ENCODE data around the gene KRTAP3-2. TPM values are rescaled to one million over a fixed set of nuclear protein-coding genes. Genes with fewer than 3 reads are reported as not detected.
"Not testable (repeated sequence)": the region's sequence is repeated elsewhere in the genome, so short reads cannot be mapped to it uniquely, and the experiment has no call there.

Gene KRTAP3-2
- total RNA-seq (2014; rRNA removed; shearing (Covaris generic)), result not detected in 2 replicates
- not detected in 2 replicates for total RNA-seq (2022)
- not detected for Bru-seq, nascent RNA
- BruChase-seq, experiment 1, labeled RNA remaining after a 6-hour chase, result not detected
- BruChase-seq, experiment 2, labeled RNA remaining after a 2-hour chase, result not detected
- long read RNA-seq, result 0 reads

DNA sequence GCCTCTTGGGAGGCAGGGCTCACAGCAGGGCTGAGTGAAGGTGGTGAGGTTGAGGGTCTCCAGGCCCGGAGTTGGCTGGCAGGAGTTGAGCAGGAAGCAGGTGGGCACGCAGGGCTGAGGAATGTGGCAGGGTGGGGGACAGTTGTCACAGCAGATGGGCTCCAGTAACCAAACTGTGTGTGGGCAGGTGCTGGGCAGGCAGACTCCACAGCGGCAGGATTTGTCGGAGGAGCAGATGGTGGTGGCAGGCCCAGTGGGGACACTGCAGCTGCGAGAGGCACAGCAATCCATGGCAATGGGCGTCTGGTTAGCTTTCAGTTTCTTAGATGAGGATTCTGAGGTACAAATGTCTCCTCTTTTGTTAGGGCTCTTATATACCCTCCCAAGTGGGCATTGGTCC, at the start of gene KRTAP3-2:
Gene KRTAP3-2 (minus strand): TSS at position 344 of the 400 bp plus-strand sequence. CDS start 53 bp downstream, at position 291.
- BruUV-seq (replicated peaks), result not testable (repeated sequence)

DNA sequence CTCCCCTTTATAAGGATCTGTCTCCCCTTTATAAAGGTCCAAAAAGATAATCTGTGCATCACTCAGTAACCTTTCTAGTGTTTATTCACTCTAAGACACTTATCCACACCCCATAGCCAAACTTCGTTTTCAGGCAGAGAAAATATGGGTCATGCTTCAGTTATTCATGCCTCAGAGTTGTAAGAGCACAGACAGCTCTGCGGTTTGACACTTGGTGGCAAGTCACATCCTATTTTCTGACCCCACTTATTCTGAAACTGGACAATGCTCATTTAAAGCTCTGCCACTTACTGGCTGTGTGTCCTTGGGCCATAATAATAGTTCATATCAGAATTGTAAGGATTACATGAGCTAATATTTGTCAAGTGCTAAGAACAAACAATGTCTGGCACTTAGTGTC, 49.4 kb upstream of the KRTAP3-2 start:
- DNase-seq (ENCODE audit: low spot score), result no peak
- H2AFZ ChIP-seq (ENCODE audit: low read length), result no peak overlapping the region
- no peaks in the 10 kb centered on the region for H3K79me2 ChIP-seq (ENCODE audit: insufficient read depth, low read depth, low read length)
- no peaks in the 10 kb centered on the region for H3K9me3 ChIP-seq (ENCODE audit: low read length)
- H4K20me1 ChIP-seq (ENCODE audit: insufficient read depth, low read length), result no peaks in the 10 kb centered on the region
- intact Hi-C loops (cut with micrococcal nuclease; ENCODE audit: unreplicated experiment), result no loop called here
- no peak overlapping the region for H3K27ac ChIP-seq (ENCODE audit: low read depth, low read length, poor library complexity, severe bottlenecking)
- CTCF ChIA-PET (ENCODE audit: unreplicated experiment), result no interaction called here
- H3K4me3 ChIP-seq (ENCODE audit: low read depth, low read length, poor library complexity, severe bottlenecking), result no peak overlapping the region
- H3K4me1 ChIP-seq (ENCODE audit: insufficient read depth, low read length, poor library complexity, severe bottlenecking), result no peaks in the 10 kb centered on the region
- POLR2A ChIA-PET, result no interaction called here
- no TSS peak for BruUV-seq (replicated peaks)
- TF ChIP-seq, protein P1, sequence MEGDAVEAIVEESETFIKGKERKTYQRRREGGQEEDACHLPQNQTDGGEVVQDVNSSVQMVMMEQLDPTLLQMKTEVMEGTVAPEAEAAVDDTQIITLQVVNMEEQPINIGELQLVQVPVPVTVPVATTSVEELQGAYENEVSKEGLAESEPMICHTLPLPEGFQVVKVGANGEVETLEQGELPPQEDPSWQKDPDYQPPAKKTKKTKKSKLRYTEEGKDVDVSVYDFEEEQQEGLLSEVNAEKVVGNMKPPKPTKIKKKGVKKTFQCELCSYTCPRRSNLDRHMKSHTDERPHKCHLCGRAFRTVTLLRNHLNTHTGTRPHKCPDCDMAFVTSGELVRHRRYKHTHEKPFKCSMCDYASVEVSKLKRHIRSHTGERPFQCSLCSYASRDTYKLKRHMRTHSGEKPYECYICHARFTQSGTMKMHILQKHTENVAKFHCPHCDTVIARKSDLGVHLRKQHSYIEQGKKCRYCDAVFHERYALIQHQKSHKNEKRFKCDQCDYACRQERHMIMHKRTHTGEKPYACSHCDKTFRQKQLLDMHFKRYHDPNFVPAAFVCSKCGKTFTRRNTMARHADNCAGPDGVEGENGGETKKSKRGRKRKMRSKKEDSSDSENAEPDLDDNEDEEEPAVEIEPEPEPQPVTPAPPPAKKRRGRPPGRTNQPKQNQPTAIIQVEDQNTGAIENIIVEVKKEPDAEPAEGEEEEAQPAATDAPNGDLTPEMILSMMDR (conservative IDR thresholded peaks at IDR 0.05; ENCODE audit: low read length), result no peak
- TF ChIP-seq EZH2phosphoT487 (IDR thresholded peaks at IDR 0.05; ENCODE audit: borderline replicate concordance, low read depth, low read length), result no peak
- no peaks in the 10 kb centered on the region for H3K9me2 ChIP-seq (ENCODE audit: insufficient read depth, low read length)
- no peak overlapping the region for H3K4me2 ChIP-seq (ENCODE audit: low read length)
- no peaks in the 10 kb centered on the region for H3K36me3 ChIP-seq (ENCODE audit: insufficient read depth, low read length)

More for the DNA sequence above, at the start of gene KRTAP3-2:
- intact Hi-C loops (cut with micrococcal nuclease; ENCODE audit: unreplicated experiment); H3K27ac ChIP-seq (ENCODE audit: low read depth, low read length, poor library complexity, severe bottlenecking); H2AFZ ChIP-seq (ENCODE audit: low read length); H3K79me2 ChIP-seq (ENCODE audit: insufficient read depth, low read depth, low read length); DNase-seq (ENCODE audit: low spot score); H3K9me2 ChIP-seq (ENCODE audit: insufficient read depth, low read length); H4K20me1 ChIP-seq (ENCODE audit: insufficient read depth, low read length); POLR2A ChIA-PET; CTCF ChIA-PET (ENCODE audit: unreplicated experiment); H3K9me3 ChIP-seq (ENCODE audit: low read length); H3K4me1 ChIP-seq (ENCODE audit: insufficient read depth, low read length, poor library complexity, severe bottlenecking); H3K4me3 ChIP-seq (ENCODE audit: low read depth, low read length, poor library complexity, severe bottlenecking); H3K4me2 ChIP-seq (ENCODE audit: low read length); H3K36me3 ChIP-seq (ENCODE audit: insufficient read depth, low read length): not testable (repeated sequence)

DNA sequence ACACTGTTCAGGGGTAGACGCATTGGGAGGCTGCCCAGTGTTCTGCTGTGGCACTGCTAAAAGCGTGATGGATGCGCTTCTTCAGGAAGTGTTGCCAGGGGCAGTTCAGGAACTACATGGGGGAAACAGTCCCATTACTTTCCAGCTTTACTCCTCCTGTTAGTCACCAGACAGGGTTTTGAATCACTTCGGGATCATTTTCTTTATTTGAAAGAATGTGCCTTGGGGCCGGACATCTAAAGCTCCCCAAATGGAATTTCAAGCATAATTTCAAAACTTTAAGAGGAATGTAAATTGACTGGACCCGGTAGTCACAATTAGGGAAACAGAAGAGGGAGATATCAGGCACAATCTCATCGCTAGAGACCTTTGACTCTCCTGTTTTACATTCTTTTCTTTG, 48.7 kb upstream of the KRTAP3-2 start:
- H3K9me2 ChIP-seq (ENCODE audit: insufficient read depth, low read length), result no peaks in the 10 kb centered on the region
- no peaks in the 10 kb centered on the region for H3K9me3 ChIP-seq (ENCODE audit: low read length)
- H3K4me2 ChIP-seq (ENCODE audit: low read length), result no peak overlapping the region
- CTCF ChIA-PET (ENCODE audit: unreplicated experiment), result no interaction called here
- TF ChIP-seq, protein P1 (conservative IDR thresholded peaks at IDR 0.05; ENCODE audit: low read length), result no peak
- TF ChIP-seq EZH2phosphoT487 (IDR thresholded peaks at IDR 0.05; ENCODE audit: borderline replicate concordance, low read depth, low read length), result no peak
- H3K4me3 ChIP-seq (ENCODE audit: low read depth, low read length, poor library complexity, severe bottlenecking), result no peak overlapping the region
- no peak overlapping the region for H2AFZ ChIP-seq (ENCODE audit: low read length)
- H3K27ac ChIP-seq (ENCODE audit: low read depth, low read length, poor library complexity, severe bottlenecking), result no peak overlapping the region
- DNase-seq (ENCODE audit: low spot score), result no peak
- intact Hi-C loops (cut with micrococcal nuclease; ENCODE audit: unreplicated experiment), result no loop called here
- H3K36me3 ChIP-seq (ENCODE audit: insufficient read depth, low read length), result no peaks in the 10 kb centered on the region
- H4K20me1 ChIP-seq (ENCODE audit: insufficient read depth, low read length), result no peaks in the 10 kb centered on the region
- POLR2A ChIA-PET, result no interaction called here
- BruUV-seq (replicated peaks), result no TSS peak
- H3K79me2 ChIP-seq (ENCODE audit: insufficient read depth, low read depth, low read length), result no peaks in the 10 kb centered on the region
- no peaks in the 10 kb centered on the region for H3K4me1 ChIP-seq (ENCODE audit: insufficient read depth, low read length, poor library complexity, severe bottlenecking)

DNA sequence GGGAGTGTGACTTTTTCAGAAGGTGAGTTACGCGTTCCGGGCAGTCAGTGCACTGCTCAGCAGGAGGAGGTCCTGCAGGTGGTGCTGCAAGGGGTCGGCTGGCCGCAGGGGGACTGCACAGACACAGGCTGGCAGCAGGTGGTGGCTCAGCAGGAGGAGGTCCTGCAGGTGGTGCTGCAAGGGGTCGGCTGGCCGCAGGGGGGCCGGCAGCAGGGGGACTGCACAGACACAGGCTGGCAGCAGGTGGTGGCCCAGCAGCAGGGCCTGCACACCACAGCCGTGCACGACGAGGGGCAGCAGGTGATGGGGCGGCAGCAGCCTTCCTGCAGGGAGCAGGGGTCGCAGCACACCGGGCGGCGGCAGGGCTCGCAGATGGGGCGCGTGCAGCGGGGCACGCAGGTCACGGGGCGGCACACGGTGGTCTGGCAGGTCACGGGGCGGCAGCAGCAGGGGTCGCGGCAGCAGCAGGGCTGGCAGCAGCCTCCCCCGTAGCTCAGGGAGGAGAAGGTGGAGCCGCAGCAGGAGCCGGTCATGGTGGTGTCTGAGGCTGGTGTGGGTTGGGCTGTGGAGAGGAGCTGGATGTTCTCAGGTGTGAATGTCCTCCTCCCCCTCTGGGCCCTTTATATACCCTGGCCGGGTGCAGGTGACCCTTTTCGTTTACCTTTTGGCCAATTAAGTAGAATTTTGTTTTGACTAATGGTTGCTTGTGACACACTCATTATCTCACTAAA, 47.2 kb upstream of the KRTAP3-2 start, which contains the start of gene KRTAP2-1:
Gene KRTAP2-1 (minus strand): TSS at position 582 of the 731 bp plus-strand sequence. CDS start 49 bp downstream, at position 533.
- H3K4me3 ChIP-seq (ENCODE audit: low read depth, low read length, poor library complexity, severe bottlenecking); intact Hi-C loops (cut with micrococcal nuclease; ENCODE audit: unreplicated experiment); H4K20me1 ChIP-seq (ENCODE audit: insufficient read depth, low read length); H2AFZ ChIP-seq (ENCODE audit: low read length); H3K9me2 ChIP-seq (ENCODE audit: insufficient read depth, low read length); CTCF ChIA-PET (ENCODE audit: unreplicated experiment); H3K79me2 ChIP-seq (ENCODE audit: insufficient read depth, low read depth, low read length); H3K4me1 ChIP-seq (ENCODE audit: insufficient read depth, low read length, poor library complexity, severe bottlenecking); POLR2A ChIA-PET; DNase-seq (ENCODE audit: low spot score); H3K36me3 ChIP-seq (ENCODE audit: insufficient read depth, low read length); H3K9me3 ChIP-seq (ENCODE audit: low read length); H3K4me2 ChIP-seq (ENCODE audit: low read length); BruUV-seq (replicated peaks); H3K27ac ChIP-seq (ENCODE audit: low read depth, low read length, poor library complexity, severe bottlenecking): not testable (repeated sequence)

All from OCI-LY7 (cell line).